ENCODE measurements around the gene KRT73. TPM values are rescaled to one million over a fixed set of nuclear protein-coding genes. Genes with fewer than 3 reads are reported as not detected.

Gene KRT73
- total and polyA plus RNA-seq, 4 donors: not detected

DNA sequence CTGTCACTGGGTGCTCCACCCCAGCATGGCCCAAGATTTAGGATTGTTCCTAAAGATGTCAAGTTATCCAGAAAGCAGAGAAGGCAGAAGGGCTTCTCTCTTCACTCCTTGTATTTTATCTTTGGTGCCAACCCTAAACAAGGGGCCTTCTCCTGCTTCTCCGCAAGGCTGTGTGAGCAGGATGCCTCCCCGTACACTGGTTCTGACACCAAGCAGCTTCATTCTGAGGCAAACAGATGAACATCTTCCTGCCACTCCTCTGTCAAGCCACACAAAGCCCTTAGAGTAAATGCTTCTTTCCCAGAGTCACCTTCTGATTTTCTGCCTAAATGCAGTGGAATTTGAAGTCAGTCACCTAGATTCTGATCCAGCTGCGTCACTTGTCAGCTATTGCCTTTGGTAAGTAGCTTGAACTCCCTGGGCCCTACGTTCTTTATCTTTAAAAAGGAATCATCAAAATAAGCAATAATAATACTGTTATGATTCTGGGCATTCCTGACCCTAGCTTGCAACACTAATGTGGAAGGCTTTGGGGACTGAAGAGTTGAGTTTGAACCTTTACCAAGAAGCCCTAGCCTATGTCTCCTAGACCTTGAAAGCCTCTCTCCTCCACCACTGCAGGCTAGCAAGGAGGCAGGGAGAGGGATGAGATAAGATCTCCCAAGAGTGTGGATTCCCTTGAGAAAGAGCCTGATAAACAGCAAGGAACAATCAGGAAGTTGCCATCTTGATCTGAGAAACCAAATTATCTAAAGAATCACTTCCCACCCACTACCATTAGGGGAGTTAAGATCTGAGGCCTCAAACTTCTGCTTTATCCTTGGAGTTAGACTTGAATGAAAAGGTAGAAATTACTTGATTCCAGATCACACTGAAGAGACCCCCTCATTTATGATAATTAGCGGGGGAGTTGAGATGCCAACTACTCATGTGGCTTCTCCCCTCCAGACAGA, 5.7 kb downstream of the KRT73 start:
- TF ChIP-seq HNF4G (IDR thresholded peaks at IDR 0.05) (no peak), EGR1 (IDR thresholded peaks at IDR 0.05; ENCODE audit: low read depth in 2 of 2) (no peak), FOXA1 (IDR thresholded peaks at IDR 0.05) (no peak), HNF4A (conservative IDR thresholded peaks at IDR 0.05) (no peak), YY1 (IDR thresholded peaks at IDR 0.05) (no peak), RXRA (IDR thresholded peaks at IDR 0.05) (no peak)
- TF ChIP-seq, protein P1, sequence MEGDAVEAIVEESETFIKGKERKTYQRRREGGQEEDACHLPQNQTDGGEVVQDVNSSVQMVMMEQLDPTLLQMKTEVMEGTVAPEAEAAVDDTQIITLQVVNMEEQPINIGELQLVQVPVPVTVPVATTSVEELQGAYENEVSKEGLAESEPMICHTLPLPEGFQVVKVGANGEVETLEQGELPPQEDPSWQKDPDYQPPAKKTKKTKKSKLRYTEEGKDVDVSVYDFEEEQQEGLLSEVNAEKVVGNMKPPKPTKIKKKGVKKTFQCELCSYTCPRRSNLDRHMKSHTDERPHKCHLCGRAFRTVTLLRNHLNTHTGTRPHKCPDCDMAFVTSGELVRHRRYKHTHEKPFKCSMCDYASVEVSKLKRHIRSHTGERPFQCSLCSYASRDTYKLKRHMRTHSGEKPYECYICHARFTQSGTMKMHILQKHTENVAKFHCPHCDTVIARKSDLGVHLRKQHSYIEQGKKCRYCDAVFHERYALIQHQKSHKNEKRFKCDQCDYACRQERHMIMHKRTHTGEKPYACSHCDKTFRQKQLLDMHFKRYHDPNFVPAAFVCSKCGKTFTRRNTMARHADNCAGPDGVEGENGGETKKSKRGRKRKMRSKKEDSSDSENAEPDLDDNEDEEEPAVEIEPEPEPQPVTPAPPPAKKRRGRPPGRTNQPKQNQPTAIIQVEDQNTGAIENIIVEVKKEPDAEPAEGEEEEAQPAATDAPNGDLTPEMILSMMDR (IDR thresholded peaks at IDR 0.05; ENCODE audit: low read depth, low read length, missing input control): no peak
- TF ChIP-seq, protein P2, sequence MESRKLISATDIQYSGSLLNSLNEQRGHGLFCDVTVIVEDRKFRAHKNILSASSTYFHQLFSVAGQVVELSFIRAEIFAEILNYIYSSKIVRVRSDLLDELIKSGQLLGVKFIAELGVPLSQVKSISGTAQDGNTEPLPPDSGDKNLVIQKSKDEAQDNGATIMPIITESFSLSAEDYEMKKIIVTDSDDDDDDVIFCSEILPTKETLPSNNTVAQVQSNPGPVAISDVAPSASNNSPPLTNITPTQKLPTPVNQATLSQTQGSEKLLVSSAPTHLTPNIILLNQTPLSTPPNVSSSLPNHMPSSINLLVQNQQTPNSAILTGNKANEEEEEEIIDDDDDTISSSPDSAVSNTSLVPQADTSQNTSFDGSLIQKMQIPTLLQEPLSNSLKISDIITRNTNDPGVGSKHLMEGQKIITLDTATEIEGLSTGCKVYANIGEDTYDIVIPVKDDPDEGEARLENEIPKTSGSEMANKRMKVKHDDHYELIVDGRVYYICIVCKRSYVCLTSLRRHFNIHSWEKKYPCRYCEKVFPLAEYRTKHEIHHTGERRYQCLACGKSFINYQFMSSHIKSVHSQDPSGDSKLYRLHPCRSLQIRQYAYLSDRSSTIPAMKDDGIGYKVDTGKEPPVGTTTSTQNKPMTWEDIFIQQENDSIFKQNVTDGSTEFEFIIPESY (IDR thresholded peaks at IDR 0.05): no peak
- peaks cover 0 to 2% (median 0%) of the 10 kb centered on the region in 4 donors for H3K27me3 ChIP-seq (ENCODE audit: control insufficient read depth in 4 of 4, insufficient read depth in 4 of 4, low read length in 3 of 4)
- H3K4me3 ChIP-seq (ENCODE audit: low read depth in 1 of 3, low read length in 3 of 3): no peak overlapping the region
- H3K9me3 ChIP-seq (ENCODE audit: control insufficient read depth in 4 of 4, low read length in 3 of 4): no peaks in the 10 kb centered on the region
- H3K36me3 ChIP-seq (ENCODE audit: control insufficient read depth in 4 of 4, insufficient read depth in 3 of 4, low read depth in 1 of 4, low read length in 3 of 4): no peaks in the 10 kb centered on the region
- DNase-seq (ENCODE audit: low spot score): peak; percentile 21
- 76% methylated on average over 5 of the region's 5 CpGs for WGBS
- H3K27ac ChIP-seq (ENCODE audit: low read depth in 1 of 2, low read length in 2 of 2): no peak overlapping the region
- H3K4me1 ChIP-seq (ENCODE audit: control insufficient read depth in 4 of 4, insufficient read depth in 4 of 4, low read length in 3 of 4): no peaks in the 10 kb centered on the region
- H3K9ac ChIP-seq (ENCODE audit: low read depth in 1 of 2, low read length in 2 of 2): no peak overlapping the region

DNA sequence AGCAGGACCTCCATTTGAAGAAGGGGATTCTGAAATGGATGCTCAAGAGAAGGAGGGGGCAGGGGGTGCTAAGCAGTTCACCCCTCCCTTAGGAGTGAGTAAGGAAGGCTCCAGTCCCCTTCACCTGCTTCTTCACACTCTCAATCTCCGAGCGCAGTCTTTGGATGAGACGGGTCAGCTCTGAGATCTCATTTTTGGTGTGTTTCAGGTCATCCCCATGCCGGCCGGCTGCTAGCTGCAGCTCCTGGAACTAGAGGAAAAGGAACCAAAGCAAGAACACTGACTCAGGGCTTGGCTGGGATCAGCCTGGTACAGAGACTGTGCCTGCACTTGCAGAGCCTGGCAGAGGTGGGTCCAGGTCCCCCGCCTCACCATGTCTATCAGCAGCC, 7.3 kb downstream of the KRT73 start:
- no peak for TF ChIP-seq FOXA1 (IDR thresholded peaks at IDR 0.05)
- TF ChIP-seq MAX (IDR thresholded peaks at IDR 0.05): no peak
- TF ChIP-seq, protein P3, sequence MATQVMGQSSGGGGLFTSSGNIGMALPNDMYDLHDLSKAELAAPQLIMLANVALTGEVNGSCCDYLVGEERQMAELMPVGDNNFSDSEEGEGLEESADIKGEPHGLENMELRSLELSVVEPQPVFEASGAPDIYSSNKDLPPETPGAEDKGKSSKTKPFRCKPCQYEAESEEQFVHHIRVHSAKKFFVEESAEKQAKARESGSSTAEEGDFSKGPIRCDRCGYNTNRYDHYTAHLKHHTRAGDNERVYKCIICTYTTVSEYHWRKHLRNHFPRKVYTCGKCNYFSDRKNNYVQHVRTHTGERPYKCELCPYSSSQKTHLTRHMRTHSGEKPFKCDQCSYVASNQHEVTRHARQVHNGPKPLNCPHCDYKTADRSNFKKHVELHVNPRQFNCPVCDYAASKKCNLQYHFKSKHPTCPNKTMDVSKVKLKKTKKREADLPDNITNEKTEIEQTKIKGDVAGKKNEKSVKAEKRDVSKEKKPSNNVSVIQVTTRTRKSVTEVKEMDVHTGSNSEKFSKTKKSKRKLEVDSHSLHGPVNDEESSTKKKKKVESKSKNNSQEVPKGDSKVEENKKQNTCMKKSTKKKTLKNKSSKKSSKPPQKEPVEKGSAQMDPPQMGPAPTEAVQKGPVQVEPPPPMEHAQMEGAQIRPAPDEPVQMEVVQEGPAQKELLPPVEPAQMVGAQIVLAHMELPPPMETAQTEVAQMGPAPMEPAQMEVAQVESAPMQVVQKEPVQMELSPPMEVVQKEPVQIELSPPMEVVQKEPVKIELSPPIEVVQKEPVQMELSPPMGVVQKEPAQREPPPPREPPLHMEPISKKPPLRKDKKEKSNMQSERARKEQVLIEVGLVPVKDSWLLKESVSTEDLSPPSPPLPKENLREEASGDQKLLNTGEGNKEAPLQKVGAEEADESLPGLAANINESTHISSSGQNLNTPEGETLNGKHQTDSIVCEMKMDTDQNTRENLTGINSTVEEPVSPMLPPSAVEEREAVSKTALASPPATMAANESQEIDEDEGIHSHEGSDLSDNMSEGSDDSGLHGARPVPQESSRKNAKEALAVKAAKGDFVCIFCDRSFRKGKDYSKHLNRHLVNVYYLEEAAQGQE (IDR thresholded peaks at IDR 0.05): no peak
- TF ChIP-seq ATF3 (IDR thresholded peaks at IDR 0.05): no peak
- TF ChIP-seq RXRA (IDR thresholded peaks at IDR 0.05): no peak
- no peaks in the 10 kb centered on the region for H3K4me1 ChIP-seq (ENCODE audit: control insufficient read depth in 4 of 4, insufficient read depth in 4 of 4, low read length in 3 of 4)

More for the DNA sequence above, 7.3 kb downstream of the KRT73 start:
- no peak for DNase-seq (ENCODE audit: low spot score)
- Histone ChIP-seq H3K27ac (ENCODE audit: low read depth in 1 of 2, low read length in 2 of 2) (no peak overlapping the region), H3K9ac (ENCODE audit: low read depth in 1 of 2, low read length in 2 of 2) (no peak overlapping the region), H3K36me3 (ENCODE audit: control insufficient read depth in 4 of 4, insufficient read depth in 3 of 4, low read depth in 1 of 4, low read length in 3 of 4) (no peaks in the 10 kb centered on the region), H3K27me3 (ENCODE audit: control insufficient read depth in 4 of 4, insufficient read depth in 4 of 4, low read length in 3 of 4) (peaks cover 0 to 2% (median 0%) of the 10 kb centered on the region in 4 donors), H3K9me3 (ENCODE audit: control insufficient read depth in 4 of 4, low read length in 3 of 4) (no peaks in the 10 kb centered on the region), H3K4me3 (ENCODE audit: low read depth in 1 of 3, low read length in 3 of 3) (no peak overlapping the region)
- WGBS: 85% methylated on average over 6 of the region's 6 CpGs
